ENCODE data around the gene CD300E.
"Not testable (repeated sequence)": the region's sequence is repeated elsewhere in the genome, so short reads cannot be mapped to it uniquely, and the experiment has no call there.

Gene CD300E

GRCh38 chr17:74631468-74632450 lies 8.2 kb upstream of the CD300E start:
- DNase-seq (ENCODE audit: low spot score), result no peak
- no peaks in the 10 kb centered on the region for H3K9me3 ChIP-seq (ENCODE audit: severe bottlenecking)
- H3K4me3 ChIP-seq (ENCODE audit: severe bottlenecking), result no peak overlapping the region
- no peak for TF ChIP-seq CTCF (IDR thresholded peaks at IDR 0.05; ENCODE audit: poor library complexity, severe bottlenecking)
- no peak overlapping the region for H3K27ac ChIP-seq (ENCODE audit: poor library complexity, severe bottlenecking)
- no peaks in the 10 kb centered on the region for H3K36me3 ChIP-seq (ENCODE audit: low read depth)
- H3K4me1 ChIP-seq (ENCODE audit: insufficient read depth, poor library complexity, severe bottlenecking), result no peaks in the 10 kb centered on the region
- peak; percentile 25; the same call in 1 of the 3 replicates for ATAC-seq (ENCODE audit: low read depth)
- H3K27me3 ChIP-seq (ENCODE audit: insufficient read depth, poor library complexity, severe bottlenecking), result peaks cover 22% of the 10 kb centered on the region

GRCh38 chr17:74630251-74630650 lies 6.7 kb upstream of the CD300E start:
- not testable (repeated sequence) for H3K9me3 ChIP-seq (ENCODE audit: severe bottlenecking); DNase-seq (ENCODE audit: low spot score); H3K27ac ChIP-seq (ENCODE audit: poor library complexity, severe bottlenecking); H3K4me1 ChIP-seq (ENCODE audit: insufficient read depth, poor library complexity, severe bottlenecking); H3K36me3 ChIP-seq (ENCODE audit: low read depth); H3K4me3 ChIP-seq (ENCODE audit: severe bottlenecking); ATAC-seq (ENCODE audit: low read depth)
- peaks cover 22% of the 10 kb centered on the region for H3K27me3 ChIP-seq (ENCODE audit: insufficient read depth, poor library complexity, severe bottlenecking)

- Histone ChIP-seq H3K4me1 (ENCODE audit: insufficient read depth, poor library complexity, severe bottlenecking) (no peaks in the 10 kb centered on the region), H3K27ac (ENCODE audit: poor library complexity, severe bottlenecking) (no peak overlapping the region), H3K4me3 (ENCODE audit: severe bottlenecking) (no peak overlapping the region), H3K36me3 (ENCODE audit: low read depth) (no peaks in the 10 kb centered on the region), H3K27me3 (ENCODE audit: insufficient read depth, poor library complexity, severe bottlenecking) (peaks cover 18% of the 10 kb centered on the region), H3K9me3 (ENCODE audit: severe bottlenecking) (no peaks in the 10 kb centered on the region)
- TF ChIP-seq CTCF (IDR thresholded peaks at IDR 0.05; ENCODE audit: poor library complexity, severe bottlenecking), result no peak
- ATAC-seq (ENCODE audit: low read depth), result no peak
- no peak for DNase-seq (ENCODE audit: low spot score)
Measured at GRCh38 chr17:74625661-74626060, 2.1 kb upstream of the CD300E start.

GRCh38 chr17:74624131-74624530 lies 593 bp upstream of the CD300E start:
- no peak overlapping the region for H3K4me3 ChIP-seq (ENCODE audit: severe bottlenecking)
- H3K4me1 ChIP-seq (ENCODE audit: insufficient read depth, poor library complexity, severe bottlenecking), result no peaks in the 10 kb centered on the region
- ATAC-seq (ENCODE audit: low read depth) (no peak), DNase-seq (ENCODE audit: low spot score) (no peak)
- H3K27ac ChIP-seq (ENCODE audit: poor library complexity, severe bottlenecking), result no peak overlapping the region
- TF ChIP-seq CTCF (IDR thresholded peaks at IDR 0.05; ENCODE audit: poor library complexity, severe bottlenecking), result no peak
- H3K36me3 ChIP-seq (ENCODE audit: low read depth), result no peaks in the 10 kb centered on the region
- no peaks in the 10 kb centered on the region for H3K9me3 ChIP-seq (ENCODE audit: severe bottlenecking)
- peaks cover 21% of the 10 kb centered on the region for H3K27me3 ChIP-seq (ENCODE audit: insufficient read depth, poor library complexity, severe bottlenecking)

GRCh38 chr17:74619077-74619673 lies 4.4 kb downstream of the CD300E start:
- H3K36me3 ChIP-seq (ENCODE audit: low read depth), result no peaks in the 10 kb centered on the region
- ATAC-seq (ENCODE audit: low read depth) (no peak), DNase-seq (ENCODE audit: low spot score) (no peak)
- H3K27ac ChIP-seq (ENCODE audit: poor library complexity, severe bottlenecking), result no peak overlapping the region
- H3K27me3 ChIP-seq (ENCODE audit: insufficient read depth, poor library complexity, severe bottlenecking), result peaks cover 18% of the 10 kb centered on the region
- no peaks in the 10 kb centered on the region for H3K9me3 ChIP-seq (ENCODE audit: severe bottlenecking)
- no peak for TF ChIP-seq CTCF (IDR thresholded peaks at IDR 0.05; ENCODE audit: poor library complexity, severe bottlenecking)
- H3K4me3 ChIP-seq (ENCODE audit: severe bottlenecking), result no peak overlapping the region
- no peaks in the 10 kb centered on the region for H3K4me1 ChIP-seq (ENCODE audit: insufficient read depth, poor library complexity, severe bottlenecking)

Data from RWPE2 (cell line).